Tibial nerve (tissue), 4 donors: ENCODE data around the gene PSD2. TPM values are rescaled to one million over a fixed set of nuclear protein-coding genes. Genes with fewer than 3 reads are reported as not detected.

Experiments
- DNase-seq, 2 donors: peaks; one replicate each; pipeline ENCODE4 v3.0.0-alpha.2; 2019; ENCODE audit warnings: low spot score in 2 of 2
- H3K27ac ChIP-seq, 4 donors: fragments of 200-600 bp; sonication (generic) in 3 of 4; one replicate each; pipeline ENCODE4 v1.5.1; 2017 to 2019; ENCODE audit warnings: mild to moderate bottlenecking in 1 of 4
- H3K27me3 ChIP-seq, 2 donors: fragments of 200-600 bp; sonication (generic) in 1 of 2; one replicate each; pipeline versions ENCODE4 v1.5.1 to v1.6.0; 2017 to 2019
- H3K36me3 ChIP-seq, 3 donors: fragments of 200-600 bp; sonication (generic); one replicate each; pipeline ENCODE4 v1.5.1; 2018 to 2019
- H3K4me1 ChIP-seq, 4 donors: fragments of 200-600 bp; sonication (generic) in 3 of 4; one replicate each; pipeline ENCODE4 v1.5.1; 2017 to 2019
- H3K4me3 ChIP-seq, 4 donors: fragments of 200-600 bp; sonication (generic) in 3 of 4; one replicate each; pipeline ENCODE4 v1.5.1; 2017 to 2019; ENCODE audit warnings: mild to moderate bottlenecking in 1 of 4, moderate library complexity in 1 of 4
- H3K9me3 ChIP-seq, 4 donors: fragments of 200-600 bp; sonication (generic) in 3 of 4; one replicate each; pipeline ENCODE4 v1.5.1; 2017 to 2019
- CTCF ChIP-seq, 5 experiments: fragments of 200-600 bp in 3 of 5; fragments of 450-650 bp in 2 of 5; sonication (generic) in 3 of 5; IDR thresholded peaks; one replicate each; pipeline ENCODE4 v1.5.1; 2016 to 2019; ENCODE audit warnings: antibody characterized with exemption in 5 of 5, mild to moderate bottlenecking in 3 of 5, moderate library complexity in 2 of 5
- EP300 ChIP-seq, 2 donors: sonication (generic); formaldehyde crosslinking; IDR thresholded peaks; one replicate each; pipeline ENCODE4 v1.6.1; 2017; ENCODE audit warnings: antibody characterized with exemption in 2 of 2, mild to moderate bottlenecking in 1 of 2
- POLR2A ChIP-seq, 2 donors: fragments of 450-650 bp; IDR thresholded peaks; one replicate each; pipeline ENCODE4 v1.6.1; 2017; ENCODE audit warnings: antibody characterized with exemption in 2 of 2, mild to moderate bottlenecking in 2 of 2, moderate library complexity in 2 of 2
- WGBS, 2 donors: methylation state at CpG; one replicate each; pipeline ENCODE4 v1.1.5; 2018; 5-methylcytosine and 5-hydroxymethylcytosine counted together
- total RNA-seq, 4 donors: library from RNA; depleted of rRNA; stranded (reverse); fragments of >200 nt; gene quantifications; one replicate each; pipeline ENCODE4 v1.1.0, GENCODE V29; 2016

Gene PSD2
- total RNA-seq, 4 donors from 2014 or later: under 0.01 to 0.30 (median 0.21) TPM; not detected in 1

DNA sequence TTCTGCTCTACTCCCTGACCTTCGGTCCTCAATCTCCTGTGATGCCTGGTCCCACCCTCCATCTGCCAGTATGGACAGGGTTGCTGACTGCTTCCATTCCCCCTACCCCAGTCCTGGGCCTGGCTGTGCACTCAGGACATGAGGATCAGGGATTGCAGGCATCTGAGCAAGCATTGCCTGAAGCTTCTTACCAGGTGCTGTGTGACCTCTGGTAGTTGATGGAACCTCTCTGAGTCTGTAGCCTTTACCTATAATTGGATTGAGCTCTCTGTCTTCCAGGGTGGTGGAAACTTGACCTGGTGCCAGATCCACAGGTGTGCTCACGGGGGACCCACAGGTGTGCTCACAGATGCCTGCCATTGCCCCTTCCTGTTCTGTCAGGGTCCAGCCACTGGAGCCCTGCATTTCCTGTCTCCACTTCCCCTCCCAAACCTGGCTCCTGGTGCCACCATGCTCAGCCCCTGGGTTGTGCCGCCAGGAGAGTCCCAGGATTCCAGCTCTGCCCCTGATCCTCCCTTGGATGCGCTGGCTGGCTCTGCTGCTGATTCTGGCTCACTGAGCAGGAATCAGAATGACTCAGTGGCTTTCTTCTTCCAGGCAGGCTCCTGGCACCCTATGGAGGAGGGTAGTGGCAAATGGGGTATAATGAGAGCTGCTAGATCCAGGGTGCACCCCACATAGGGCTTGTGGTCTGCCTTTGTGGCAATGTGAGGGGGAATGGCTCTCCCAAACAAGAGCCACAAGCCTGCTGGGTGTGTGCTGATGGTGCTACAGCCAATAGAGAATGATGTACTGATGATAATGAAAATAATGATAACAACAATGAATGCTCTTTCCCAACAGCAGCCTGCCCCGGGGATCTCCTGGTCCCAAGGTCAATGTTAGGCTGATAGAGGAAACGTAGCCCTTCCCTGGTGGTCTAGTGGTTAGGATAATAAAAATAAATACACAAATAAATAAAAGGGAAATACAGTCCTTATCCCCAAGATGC lies 35.2 kb upstream of the PSD2 start:
- WGBS, 2 donors: 67% methylated on average over 6 of the region's 6 CpGs
- TF ChIP-seq EP300 (IDR thresholded peaks at IDR 0.05): no peak
- no peak for TF ChIP-seq CTCF (IDR thresholded peaks at IDR 0.05)
- no peak for TF ChIP-seq POLR2A (IDR thresholded peaks at IDR 0.05)
- peaks cover 0 to 34% (median 11%) of the 10 kb centered on the region in 4 donors for H3K4me1 ChIP-seq
- no peak overlapping the region for H3K4me3 ChIP-seq
- DNase-seq: no peak
- no peak overlapping the region for H3K27ac ChIP-seq
- H3K9me3 ChIP-seq: no peaks in the 10 kb centered on the region
- no peaks in the 10 kb centered on the region for H3K36me3 ChIP-seq
- H3K27me3 ChIP-seq: peaks cover 0 to 39% of the 10 kb centered on the region in 2 donors

- Histone ChIP-seq H3K4me1 (peaks cover 0 to 34% (median 7%) of the 10 kb centered on the region in 4 donors), H3K36me3 (no peaks in the 10 kb centered on the region), H3K27me3 (peaks cover 0 to 32% of the 10 kb centered on the region in 2 donors), H3K27ac (no peak overlapping the region), H3K9me3 (no peaks in the 10 kb centered on the region), H3K4me3 (no peak overlapping the region)
- DNase-seq: no peak
- WGBS, 2 donors: 95 to 96% methylated on average over 3 of the region's 3 CpGs
- TF ChIP-seq EP300 (IDR thresholded peaks at IDR 0.05) (no peak), CTCF (IDR thresholded peaks at IDR 0.05) (no peak), POLR2A (IDR thresholded peaks at IDR 0.05) (no peak)
Observed at GRCh38 chr5:139761057-139761450, 34.6 kb upstream of the PSD2 start.

GRCh38 chr5:139761501-139761900 lies 34.1 kb upstream of the PSD2 start:
- H3K4me1 ChIP-seq: peaks cover 0 to 30% (median 3%) of the 10 kb centered on the region in 4 donors
- H3K36me3 ChIP-seq: no peaks in the 10 kb centered on the region
- WGBS, 2 donors: 73 to 75% methylated on average over 4 of the region's 4 CpGs
- no peak for TF ChIP-seq POLR2A (IDR thresholded peaks at IDR 0.05)
- TF ChIP-seq CTCF (IDR thresholded peaks at IDR 0.05): no peak
- TF ChIP-seq EP300 (IDR thresholded peaks at IDR 0.05): no peak
- H3K9me3 ChIP-seq: no peaks in the 10 kb centered on the region
- no peak overlapping the region for H3K27ac ChIP-seq
- peaks cover 0 to 28% of the 10 kb centered on the region in 2 donors for H3K27me3 ChIP-seq
- no peak for DNase-seq
- no peak overlapping the region for H3K4me3 ChIP-seq

DNA sequence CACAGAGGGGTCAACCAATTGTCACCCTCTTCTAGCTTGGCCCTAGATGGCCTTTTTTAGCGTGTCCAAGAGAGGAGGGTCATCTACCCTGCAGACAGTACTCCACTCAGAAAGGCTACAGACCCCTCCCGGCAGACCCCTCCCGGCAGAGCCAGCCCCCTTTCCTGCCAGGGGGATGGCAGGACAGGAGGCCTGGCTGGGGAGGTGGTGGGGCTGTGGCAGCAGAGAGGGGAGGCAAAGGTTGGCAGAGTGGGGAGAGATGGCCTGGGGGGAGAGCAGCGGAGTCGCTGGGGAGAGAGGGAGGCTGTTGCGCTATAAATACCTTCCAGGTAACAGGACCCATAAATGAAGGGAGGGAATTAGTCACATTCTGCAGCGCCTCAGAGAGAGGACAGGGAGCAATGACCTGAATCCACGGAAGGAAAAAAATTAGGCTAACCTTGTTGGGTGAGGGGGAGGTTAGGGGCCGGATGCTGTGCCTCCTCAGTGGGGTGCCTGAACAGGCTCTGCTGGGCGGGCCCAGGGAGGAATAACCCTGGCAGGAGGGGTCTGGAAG lies 32.9 kb upstream of the PSD2 start:
- no peak overlapping the region for H3K4me3 ChIP-seq
- peaks cover 0 to 20% of the 10 kb centered on the region in 2 donors for H3K27me3 ChIP-seq
- 82 to 83% methylated on average over 10 of the region's 10 CpGs for WGBS, 2 donors
- no peak for DNase-seq
- no peak overlapping the region for H3K27ac ChIP-seq
- H3K36me3 ChIP-seq: no peaks in the 10 kb centered on the region
- peaks cover 0 to 29% (median 3%) of the 10 kb centered on the region in 4 donors for H3K4me1 ChIP-seq
- TF ChIP-seq EP300 (IDR thresholded peaks at IDR 0.05) (no peak), POLR2A (IDR thresholded peaks at IDR 0.05) (no peak), CTCF (IDR thresholded peaks at IDR 0.05) (no peak)
- H3K9me3 ChIP-seq: no peaks in the 10 kb centered on the region
